GM23248 (cell line): ENCODE measurements around the gene PSMB5.
"Not testable (repeated sequence)": the region's sequence is repeated elsewhere in the genome, so short reads cannot be mapped to it uniquely, and the experiment has no call there.

Experiments used
- EZH2 ChIP-seq: fragments of 200-600 bp; sonication (generic); IDR thresholded peaks from 2 replicates; pipeline ENCODE4 v1.6.1; 2018; ENCODE audit warnings: antibody characterized with exemption, mild to moderate bottlenecking; ENCODE audit not compliant: insufficient read depth, poor library complexity, severe bottlenecking
- EZH2phosphoT487 ChIP-seq: fragments of 200-600 bp; sonication (generic); IDR thresholded peaks from 2 replicates; pipeline ENCODE4 v1.6.1; 2018; ENCODE audit warnings: antibody characterized with exemption, moderate library complexity, mild to moderate bottlenecking, low read depth; ENCODE audit not compliant: insufficient read depth

- TF ChIP-seq EZH2phosphoT487, EZH2: not testable (repeated sequence)
Observed at GRCh38 chr14:23013749-23014054, 21.0 kb downstream of the PSMB5 start.
